ENCODE results near the gene TRDN.

Gene TRDN

DNA sequence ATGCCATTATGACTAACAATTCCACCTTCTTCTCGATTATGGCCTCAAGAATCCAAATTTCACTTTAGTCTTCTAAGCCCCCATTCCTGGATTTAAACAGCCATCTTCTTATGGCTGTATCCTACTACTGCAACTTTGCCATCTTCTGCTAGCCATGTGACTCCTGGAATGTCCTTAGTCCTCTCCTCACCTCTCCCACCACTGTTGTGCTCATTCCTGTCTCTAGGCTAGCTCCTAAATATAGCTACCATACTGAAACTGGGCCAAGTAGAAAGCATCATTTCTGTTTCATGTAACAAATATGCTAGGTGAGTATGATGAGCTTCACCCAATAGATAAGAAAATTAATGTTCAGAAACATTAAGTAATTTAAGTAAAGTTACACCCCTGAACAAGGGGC is 327.6 kb downstream of the TRDN start:
- TF ChIP-seq, protein P1, sequence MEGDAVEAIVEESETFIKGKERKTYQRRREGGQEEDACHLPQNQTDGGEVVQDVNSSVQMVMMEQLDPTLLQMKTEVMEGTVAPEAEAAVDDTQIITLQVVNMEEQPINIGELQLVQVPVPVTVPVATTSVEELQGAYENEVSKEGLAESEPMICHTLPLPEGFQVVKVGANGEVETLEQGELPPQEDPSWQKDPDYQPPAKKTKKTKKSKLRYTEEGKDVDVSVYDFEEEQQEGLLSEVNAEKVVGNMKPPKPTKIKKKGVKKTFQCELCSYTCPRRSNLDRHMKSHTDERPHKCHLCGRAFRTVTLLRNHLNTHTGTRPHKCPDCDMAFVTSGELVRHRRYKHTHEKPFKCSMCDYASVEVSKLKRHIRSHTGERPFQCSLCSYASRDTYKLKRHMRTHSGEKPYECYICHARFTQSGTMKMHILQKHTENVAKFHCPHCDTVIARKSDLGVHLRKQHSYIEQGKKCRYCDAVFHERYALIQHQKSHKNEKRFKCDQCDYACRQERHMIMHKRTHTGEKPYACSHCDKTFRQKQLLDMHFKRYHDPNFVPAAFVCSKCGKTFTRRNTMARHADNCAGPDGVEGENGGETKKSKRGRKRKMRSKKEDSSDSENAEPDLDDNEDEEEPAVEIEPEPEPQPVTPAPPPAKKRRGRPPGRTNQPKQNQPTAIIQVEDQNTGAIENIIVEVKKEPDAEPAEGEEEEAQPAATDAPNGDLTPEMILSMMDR (IDR thresholded peaks at IDR 0.05; ENCODE audit: low read depth, low read length), result no peak
- no peak for DNase-seq (ENCODE audit: low read depth in 2 of 2)
- H3K4me3 ChIP-seq (replicated peaks in 1 of 2; ENCODE audit: low read depth in 2 of 2, low read length in 2 of 2), result no peak overlapping the region

DNA sequence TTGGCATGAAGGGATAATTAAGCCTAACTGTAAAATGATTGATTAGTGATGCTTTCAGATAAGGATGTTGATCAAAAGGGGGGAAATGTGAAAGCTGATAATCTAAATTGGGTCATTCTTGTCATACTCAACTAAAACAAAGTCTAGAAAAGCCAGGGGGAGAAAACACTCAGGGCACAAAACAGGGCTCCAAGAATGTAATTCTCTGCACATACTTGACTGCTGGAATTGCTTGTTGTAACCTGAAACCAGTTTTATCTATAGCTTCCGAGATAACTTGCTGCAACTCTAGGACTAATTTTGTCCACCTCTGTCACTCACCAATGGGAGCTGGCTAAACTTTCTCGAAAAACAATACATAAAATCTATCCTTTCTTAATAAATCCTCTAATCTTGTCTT is 330.4 kb downstream of the TRDN start:
- TF ChIP-seq, protein P1 (IDR thresholded peaks at IDR 0.05; ENCODE audit: low read depth, low read length), result no peak
- no peak overlapping the region for H3K4me3 ChIP-seq (replicated peaks in 1 of 2; ENCODE audit: low read depth in 2 of 2, low read length in 2 of 2)
- DNase-seq (ENCODE audit: low read depth in 2 of 2), result no peak

DNA sequence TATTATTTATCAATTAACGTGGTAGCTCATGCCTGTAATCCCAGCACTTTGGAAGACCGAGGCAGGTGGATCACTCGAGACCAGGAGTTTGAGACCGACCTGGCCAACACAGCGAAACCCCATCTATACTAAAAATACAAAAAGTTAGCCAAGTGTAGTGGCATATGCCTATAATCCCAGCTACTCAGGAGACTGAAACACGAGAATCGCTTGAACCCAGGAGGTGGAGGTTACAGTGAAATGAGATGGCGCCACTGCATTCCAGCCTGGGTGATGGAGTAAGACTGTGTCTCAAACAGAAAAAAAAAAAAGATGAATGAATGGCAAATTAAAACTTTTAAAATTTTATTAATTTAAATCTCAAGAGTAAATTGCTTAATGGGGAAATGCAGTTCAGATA is 341.1 kb downstream of the TRDN start:
- H3K4me3 ChIP-seq (replicated peaks in 1 of 2; ENCODE audit: low read depth in 2 of 2, low read length in 2 of 2), result no peak overlapping the region
- no peak for DNase-seq (ENCODE audit: low read depth in 2 of 2)
- TF ChIP-seq, protein P1 (IDR thresholded peaks at IDR 0.05; ENCODE audit: low read depth, low read length), result no peak

DNA sequence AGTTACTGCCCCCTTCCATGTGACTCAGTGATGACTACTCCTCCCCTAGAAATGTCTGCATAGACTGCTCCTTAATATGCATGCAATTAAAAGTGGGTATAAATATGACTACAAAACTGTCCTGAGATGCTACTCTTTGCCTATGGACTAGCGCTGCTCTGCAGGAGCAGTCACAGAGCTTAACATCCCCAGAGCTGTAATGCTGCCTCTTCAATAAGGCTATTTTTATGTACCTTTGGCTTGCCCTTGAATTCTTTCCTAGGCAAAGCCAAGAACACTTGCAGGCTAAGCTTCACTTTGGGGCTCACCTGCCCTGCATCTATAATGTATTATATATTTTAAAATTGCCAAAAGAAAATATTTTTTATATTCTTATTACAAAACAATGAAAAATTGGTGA is 341.6 kb downstream of the TRDN start:
- TF ChIP-seq, protein P1 (IDR thresholded peaks at IDR 0.05; ENCODE audit: low read depth, low read length), result no peak
- H3K4me3 ChIP-seq (replicated peaks in 1 of 2; ENCODE audit: low read depth in 2 of 2, low read length in 2 of 2), result no peak overlapping the region
- no peak for DNase-seq (ENCODE audit: low read depth in 2 of 2)

DNA sequence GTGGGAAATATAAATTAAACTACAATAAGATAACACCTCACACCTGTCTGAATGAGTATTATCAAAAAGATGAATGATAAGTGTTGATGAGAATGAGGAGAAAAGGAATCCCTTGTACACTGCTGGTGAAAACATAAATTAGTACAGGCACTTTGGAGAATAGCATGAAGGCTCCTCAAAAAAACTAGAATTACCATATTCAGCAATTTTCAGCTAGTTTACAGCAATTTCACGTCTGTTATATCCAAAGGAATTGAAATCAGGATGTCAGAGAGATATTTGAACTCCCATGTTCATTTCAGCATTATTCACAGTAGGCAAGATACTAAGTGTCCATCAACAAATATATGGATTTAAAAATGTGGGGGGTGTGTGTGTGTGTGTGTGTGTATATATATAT is 348.1 kb downstream of the TRDN start:
- no peak overlapping the region for H3K4me3 ChIP-seq (replicated peaks in 1 of 2; ENCODE audit: low read depth in 2 of 2, low read length in 2 of 2)
- no peak for DNase-seq (ENCODE audit: low read depth in 2 of 2)
- TF ChIP-seq, protein P1 (IDR thresholded peaks at IDR 0.05; ENCODE audit: low read depth, low read length), result no peak

DNA sequence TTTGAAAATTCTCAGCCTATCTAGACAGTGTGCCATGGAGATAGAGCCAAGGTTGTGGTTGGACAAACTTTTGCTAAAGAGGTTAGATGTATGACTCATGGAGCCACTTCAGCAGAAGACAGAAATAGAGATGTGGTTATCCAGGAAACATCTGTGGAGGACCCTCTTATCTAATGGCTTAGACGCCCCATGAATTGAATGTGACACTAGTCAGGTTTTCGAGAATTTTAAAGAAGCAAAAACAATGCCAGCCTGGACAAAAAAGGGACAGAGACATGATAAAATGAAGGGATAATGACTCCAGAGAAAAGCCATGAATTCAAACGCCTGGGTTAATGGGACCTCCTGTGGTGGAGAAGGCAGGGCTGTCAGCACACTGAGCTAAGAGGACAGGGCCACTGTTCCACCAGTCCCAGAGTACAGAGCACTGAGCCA is 360.2 kb downstream of the TRDN start:
- H3K4me3 ChIP-seq (replicated peaks in 1 of 2; ENCODE audit: low read depth in 2 of 2, low read length in 2 of 2), result no peak overlapping the region
- DNase-seq (ENCODE audit: low read depth in 2 of 2), result no peak
- TF ChIP-seq, protein P1 (IDR thresholded peaks at IDR 0.05; ENCODE audit: low read depth, low read length), result no peak

DNA sequence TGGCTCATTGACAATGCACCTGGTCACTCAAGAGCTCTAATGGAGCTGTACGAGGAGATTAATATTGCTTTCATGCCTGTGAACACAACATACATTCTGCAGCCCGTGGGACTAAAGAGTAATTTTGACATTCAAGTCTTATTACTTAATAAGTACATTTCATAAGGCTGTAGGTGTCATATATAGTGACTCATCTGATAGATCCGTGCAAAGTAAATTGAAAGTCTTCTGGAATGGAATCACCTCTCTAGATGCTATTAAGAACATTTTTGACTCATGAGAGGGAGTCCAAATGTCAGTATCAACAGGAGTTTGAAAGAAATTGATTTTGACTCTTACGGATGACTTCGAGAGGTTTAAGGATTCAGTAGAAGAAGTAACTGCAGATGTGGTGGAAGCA is 372.8 kb downstream of the TRDN start:
- H3K4me3 ChIP-seq (replicated peaks in 1 of 2; ENCODE audit: low read depth in 2 of 2, low read length in 2 of 2), result no peak overlapping the region
- TF ChIP-seq, protein P1 (IDR thresholded peaks at IDR 0.05; ENCODE audit: low read depth, low read length), result no peak
- DNase-seq (ENCODE audit: low read depth in 2 of 2), result no peak

Data from cardiac fibroblast (primary cell).